Activated T-helper 2 cell treated with anti-CD3 and anti-CD28 coated beads, Interferon-gamma antibody, Interleukin-2, Interleukin-4, amounts not matched to agents 10 μg/mL and 5 μg/mL and 100 μg/mL, durations not matched to agents 14 hours and 24 hours and 36 hours (primary cell): ENCODE measurements around the gene PCDHGA11. TPM values are rescaled to one million over a fixed set of nuclear protein-coding genes. Genes with fewer than 3 reads are reported as not detected.

Experiments used
- total RNA-seq: library from RNA; stranded (reverse); gene quantifications from 2 replicates; pipeline ENCODE4 v1.2.3, GENCODE V29; 2022

PCDHGA11 gene
- total RNA-seq, 1 donor from 2014 or later = 0.39 TPM

Other genes starting within 250 kb of the PCDHGA11 start
- gene PCDHB7, start 248.4 kb upstream of the PCDHGA11 start, total RNA-seq = 0.07 TPM in 1 of 2 replicates, not detected in the other
- gene PCDHB8, start 243.3 kb upstream of the PCDHGA11 start, total RNA-seq = not detected in 2 replicates
- gene PCDHB16, start 238.7 kb upstream of the PCDHGA11 start, total RNA-seq = not detected in 2 replicates
- gene PCDHB9, start 233.9 kb upstream of the PCDHGA11 start, total RNA-seq = not detected in 2 replicates
- not detected in 2 replicates for gene PCDHB10, start 228.7 kb upstream of the PCDHGA11 start, total RNA-seq
- gene PCDHB11, start 221.4 kb upstream of the PCDHGA11 start, total RNA-seq = not detected in 2 replicates
- not detected in 2 replicates for gene PCDHB12, start 212.3 kb upstream of the PCDHGA11 start, total RNA-seq
- gene PCDHB13, start 207.1 kb upstream of the PCDHGA11 start, total RNA-seq = 0.02 TPM in 1 of 2 replicates, not detected in the other
- gene PCDHB14, start 197.7 kb upstream of the PCDHGA11 start, total RNA-seq = not detected in 2 replicates
- not detected in 2 replicates for gene PCDHB15, start 175.7 kb upstream of the PCDHGA11 start, total RNA-seq
- 0.16 TPM in 1 of 2 replicates, not detected in the other for gene SLC25A2, start 117.0 kb upstream of the PCDHGA11 start, total RNA-seq
- gene TAF7, start 100.3 kb upstream of the PCDHGA11 start, total RNA-seq = 67.1 and 70.5 TPM in 2 replicates
- gene PCDHGA1, start 90.5 kb upstream of the PCDHGA11 start, total RNA-seq = 0.09 and 0.14 TPM in 2 replicates
- 0.09 and 0.11 TPM in 2 replicates for gene PCDHGA2, start 82.3 kb upstream of the PCDHGA11 start, total RNA-seq
- 0.11 and 0.16 TPM in 2 replicates for gene PCDHGA3, start 77.2 kb upstream of the PCDHGA11 start, total RNA-seq
- 0.16 and 0.48 TPM in 2 replicates for gene PCDHGB1, start 71.0 kb upstream of the PCDHGA11 start, total RNA-seq
- 0.44 and 0.57 TPM in 2 replicates for gene PCDHGA4, start 66.0 kb upstream of the PCDHGA11 start, total RNA-seq
- 0.85 and 0.91 TPM in 2 replicates for gene PCDHGB2, start 61.1 kb upstream of the PCDHGA11 start, total RNA-seq
- 0.43 and 0.51 TPM in 2 replicates for gene PCDHGA5, start 56.9 kb upstream of the PCDHGA11 start, total RNA-seq
- gene PCDHGB3, start 50.8 kb upstream of the PCDHGA11 start, total RNA-seq = 0.46 and 0.85 TPM in 2 replicates
- 0.48 and 0.55 TPM in 2 replicates for gene PCDHGA6, start 47.2 kb upstream of the PCDHGA11 start, total RNA-seq
- 0.16 and 0.30 TPM in 2 replicates for gene PCDHGA7, start 38.3 kb upstream of the PCDHGA11 start, total RNA-seq
- 0.28 and 0.34 TPM in 2 replicates for gene PCDHGB4, start 33.4 kb upstream of the PCDHGA11 start, total RNA-seq
- 0.07 and 0.23 TPM in 2 replicates for gene PCDHGA8, start 28.4 kb upstream of the PCDHGA11 start, total RNA-seq
- 0.62 and 0.92 TPM in 2 replicates for gene PCDHGB5, start 23.1 kb upstream of the PCDHGA11 start, total RNA-seq
- gene PCDHGA9, start 18.3 kb upstream of the PCDHGA11 start, total RNA-seq = 0.23 and 0.32 TPM in 2 replicates
- gene PCDHGB6, start 13.0 kb upstream of the PCDHGA11 start, total RNA-seq = 0.21 and 0.34 TPM in 2 replicates
- gene PCDHGA10, start 8.1 kb upstream of the PCDHGA11 start, total RNA-seq = 0.21 and 0.34 TPM in 2 replicates
- 0.18 and 0.23 TPM in 2 replicates for gene PCDHGB7, start 3.4 kb upstream of the PCDHGA11 start, total RNA-seq
- 0.11 and 0.16 TPM in 2 replicates for gene PCDHGA12, start 9.5 kb downstream of the PCDHGA11 start, total RNA-seq
- gene PCDHGC3, start 54.9 kb downstream of the PCDHGA11 start, total RNA-seq = 0.21 and 0.23 TPM in 2 replicates
- not detected in 2 replicates for gene PCDHGC4, start 64.0 kb downstream of the PCDHGA11 start, total RNA-seq
- gene PCDHGC5, start 68.0 kb downstream of the PCDHGA11 start, total RNA-seq = not detected in 2 replicates
- gene DIAPH1, start 197.9 kb downstream of the PCDHGA11 start, total RNA-seq = 228 and 234 TPM in 2 replicates
- 92.4 and 95.2 TPM in 2 replicates for gene HDAC3, start 215.8 kb downstream of the PCDHGA11 start, total RNA-seq
- gene RELL2, start 215.9 kb downstream of the PCDHGA11 start, total RNA-seq = 15.9 and 16.1 TPM in 2 replicates
- gene FCHSD1, start 230.4 kb downstream of the PCDHGA11 start, total RNA-seq = 37.4 and 42.8 TPM in 2 replicates